ENCODE data around the gene FAM3C. TPM values are rescaled to one million over a fixed set of nuclear protein-coding genes. Genes with fewer than 3 reads are reported as not detected.
"Not testable (repeated sequence)": the region's sequence is repeated elsewhere in the genome, so short reads cannot be mapped to it uniquely, and the experiment has no call there.

FAM3C gene
- total and polyA plus RNA-seq, 7 donors, result 16.0 to 26.1 (median 17.7) TPM

GRCh38 chr7:121437470-121437869 is 41.4 kb upstream of the FAM3C start:
- ATAC-seq (no peak), DNase-seq (no peak)
- no peaks in the 10 kb centered on the region for H3K9me3 ChIP-seq
- H3K36me3 ChIP-seq (ENCODE audit: insufficient read depth in 1 of 2, low read depth in 1 of 2), result no peaks in the 10 kb centered on the region
- no peaks in the 10 kb centered on the region for H3K4me1 ChIP-seq
- WGBS, 3 donors, result 84 to 91% (median 91%) methylated on average over 6 of the region's 6 CpGs
- no peak overlapping the region for H3K27ac ChIP-seq
- intact Hi-C loops (cut with DNase I), result no loop called here
- no peak for TF ChIP-seq CTCF (IDR thresholded peaks at IDR 0.05)
- H3K4me3 ChIP-seq, result no peak overlapping the region
- no peaks in the 10 kb centered on the region for H3K27me3 ChIP-seq (ENCODE audit: insufficient read depth in 3 of 3, low read length in 2 of 3)

DNA sequence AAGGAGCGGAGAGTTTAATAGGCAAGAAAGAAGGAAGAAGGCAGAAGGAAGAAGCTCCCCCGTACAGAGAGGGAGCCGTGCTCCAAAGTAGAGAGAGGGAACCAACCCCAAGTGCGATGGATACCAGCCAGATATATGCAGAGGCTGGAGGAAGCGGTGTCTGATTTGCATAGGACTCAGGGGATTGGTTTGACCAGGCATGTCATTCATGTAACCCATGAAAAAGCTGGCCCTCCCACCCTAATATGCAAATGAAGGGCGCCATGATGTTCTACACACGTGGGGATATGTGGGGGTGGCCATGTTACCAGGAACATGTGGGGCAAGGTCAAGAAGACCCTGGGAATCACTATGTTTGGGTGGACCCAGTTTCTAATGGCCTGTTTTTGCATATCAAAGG is 40.6 kb upstream of the FAM3C start:
- intact Hi-C loops (cut with DNase I), result no loop called here
- Histone ChIP-seq H3K27me3 (ENCODE audit: insufficient read depth in 3 of 3, low read length in 2 of 3) (no peaks in the 10 kb centered on the region), H3K4me1 (no peaks in the 10 kb centered on the region), H3K4me3 (no peak overlapping the region), H3K9me3 (no peaks in the 10 kb centered on the region), H3K27ac (no peak overlapping the region), H3K36me3 (ENCODE audit: insufficient read depth in 1 of 2, low read depth in 1 of 2) (no peaks in the 10 kb centered on the region)
- WGBS, 3 donors, result 85 to 92% (median 91%) methylated on average over 7 of the region's 7 CpGs
- no peak for DNase-seq
- no peak for ATAC-seq
- TF ChIP-seq CTCF (IDR thresholded peaks at IDR 0.05), result no peak

- no peaks in the 10 kb centered on the region for H3K36me3 ChIP-seq (ENCODE audit: insufficient read depth in 1 of 2, low read depth in 1 of 2)
- WGBS, 3 donors, result 83 to 93% (median 85%) methylated on average over 1 of the region's 1 CpG
- ATAC-seq (no peak), DNase-seq (no peak)
- TF ChIP-seq CTCF (IDR thresholded peaks at IDR 0.05), result no peak
- intact Hi-C loops (cut with DNase I), result no loop called here
- no peaks in the 10 kb centered on the region for H3K9me3 ChIP-seq
- no peak overlapping the region for H3K27ac ChIP-seq
- H3K27me3 ChIP-seq (ENCODE audit: insufficient read depth in 3 of 3, low read length in 2 of 3), result no peaks in the 10 kb centered on the region
- H3K4me1 ChIP-seq, result no peaks in the 10 kb centered on the region
- H3K4me3 ChIP-seq, result no peak overlapping the region
Observed at GRCh38 chr7:121436136-121436535, 40.0 kb upstream of the FAM3C start.

DNA sequence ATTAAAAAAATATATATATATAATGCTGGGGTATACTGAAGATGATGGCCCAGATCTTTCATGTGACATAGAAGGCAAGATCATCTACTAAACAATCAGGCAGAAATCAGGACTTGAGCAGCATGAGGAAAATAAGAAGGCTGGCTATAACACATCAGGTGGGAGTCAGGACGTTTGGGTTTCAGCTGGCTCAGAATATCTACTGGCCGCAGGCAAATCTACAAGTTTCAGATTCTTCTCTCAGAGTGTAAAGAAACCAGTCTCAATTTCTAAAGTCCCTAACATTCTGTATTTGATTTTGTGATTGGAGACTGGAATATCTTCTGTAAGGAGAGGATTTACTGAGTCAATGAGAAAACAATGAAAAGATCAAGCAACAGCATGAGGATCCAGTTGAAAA is 37.7 kb upstream of the FAM3C start:
- no peak overlapping the region for H3K27ac ChIP-seq
- no peaks in the 10 kb centered on the region for H3K36me3 ChIP-seq (ENCODE audit: insufficient read depth in 1 of 2, low read depth in 1 of 2)
- intact Hi-C loops (cut with DNase I), result no loop called here
- DNase-seq (no peak), ATAC-seq (no peak)
- no peaks in the 10 kb centered on the region for H3K27me3 ChIP-seq (ENCODE audit: insufficient read depth in 3 of 3, low read length in 2 of 3)
- H3K4me3 ChIP-seq, result no peak overlapping the region
- WGBS, 3 donors, result 72 to 81% (median 78%) methylated on average over 2 of the region's 2 CpGs
- H3K9me3 ChIP-seq, result no peaks in the 10 kb centered on the region
- H3K4me1 ChIP-seq, result no peaks in the 10 kb centered on the region
- no peak for TF ChIP-seq CTCF (IDR thresholded peaks at IDR 0.05)

GRCh38 chr7:121432486-121432885 is 36.4 kb upstream of the FAM3C start:
- H3K4me3 ChIP-seq; H3K9me3 ChIP-seq; H3K4me1 ChIP-seq; H3K27ac ChIP-seq; intact Hi-C loops (cut with DNase I); DNase-seq; H3K27me3 ChIP-seq (ENCODE audit: insufficient read depth in 3 of 3, low read length in 2 of 3); H3K36me3 ChIP-seq (ENCODE audit: insufficient read depth in 1 of 2, low read depth in 1 of 2); ATAC-seq: not testable (repeated sequence)
- 73 to 82% (median 78%) methylated on average over 4 of the region's 4 CpGs for WGBS, 3 donors

Data from psoas muscle (tissue), 8 donors.